Breast epithelium (tissue), 3 donors: ENCODE results near the gene DLX6.

ENCODE experiments used
- CTCF ChIP-seq, 3 donors: fragments of 450-650 bp; IDR thresholded peaks; one replicate each; pipeline ENCODE4 v1.5.1; 2016 to 2017; ENCODE audit warnings: antibody characterized with exemption in 3 of 3, mild to moderate bottlenecking in 3 of 3, moderate library complexity in 3 of 3
- POLR2AphosphoS5 ChIP-seq, 3 donors: sonication (generic); formaldehyde crosslinking; IDR thresholded peaks; one replicate each; pipeline ENCODE4 v1.6.1; 2017; ENCODE audit warnings: antibody characterized with exemption in 3 of 3

GRCh38 chr7:96989859-96990317 lies 15.5 kb upstream of the DLX6 start:
- no peak for TF ChIP-seq CTCF (IDR thresholded peaks at IDR 0.05)
- TF ChIP-seq POLR2AphosphoS5 (IDR thresholded peaks at IDR 0.05): no peak
